Brain microvascular endothelial cell (primary cell): Measurements from ENCODE around the gene PPARA.

ENCODE experiments used
- DNase-seq: peaks from one replicate; pipeline ENCODE4 v3.0.0-alpha.2; 2020
- H3K27ac ChIP-seq: fragments of 250-450 bp; sonication (Bioruptor Pico); 2 replicates; pipeline ENCODE4 v1.5.1; 2020; ENCODE audit warnings: mild to moderate bottlenecking, moderate library complexity
- H3K27me3 ChIP-seq: fragments of 250-450 bp; sonication (Bioruptor Pico); replicated peaks from 2 replicates; pipeline ENCODE4 v1.5.1; 2020; ENCODE audit warnings: mild to moderate bottlenecking
- H3K36me3 ChIP-seq: fragments of 250-450 bp; sonication (Bioruptor Pico); replicated peaks from 2 replicates; pipeline ENCODE4 v1.5.1; 2020; ENCODE audit warnings: mild to moderate bottlenecking
- H3K4me3 ChIP-seq: 2 replicates; pipeline ENCODE4 v1.5.1; 2011; ENCODE audit warnings: low read depth, mild to moderate bottlenecking, control low read depth, low read length, moderate library complexity
- in situ Hi-C: cut with HindIII; loops from 2 replicates; pipeline ENCODE4 v1.10.0; 2017; ENCODE audit warnings: low sequenced_read_pairs, low pct_ligation_motif_present
- TF ChIP-seq, protein P1 (sequence below): IDR thresholded peaks from 2 replicates; pipeline ENCODE4 v1.5.1; 2011; ENCODE audit warnings: low read depth, mild to moderate bottlenecking, moderate library complexity, low read length, control low read depth, inconsistent platforms; ENCODE audit errors: missing control alignments

PPARA gene

DNA sequence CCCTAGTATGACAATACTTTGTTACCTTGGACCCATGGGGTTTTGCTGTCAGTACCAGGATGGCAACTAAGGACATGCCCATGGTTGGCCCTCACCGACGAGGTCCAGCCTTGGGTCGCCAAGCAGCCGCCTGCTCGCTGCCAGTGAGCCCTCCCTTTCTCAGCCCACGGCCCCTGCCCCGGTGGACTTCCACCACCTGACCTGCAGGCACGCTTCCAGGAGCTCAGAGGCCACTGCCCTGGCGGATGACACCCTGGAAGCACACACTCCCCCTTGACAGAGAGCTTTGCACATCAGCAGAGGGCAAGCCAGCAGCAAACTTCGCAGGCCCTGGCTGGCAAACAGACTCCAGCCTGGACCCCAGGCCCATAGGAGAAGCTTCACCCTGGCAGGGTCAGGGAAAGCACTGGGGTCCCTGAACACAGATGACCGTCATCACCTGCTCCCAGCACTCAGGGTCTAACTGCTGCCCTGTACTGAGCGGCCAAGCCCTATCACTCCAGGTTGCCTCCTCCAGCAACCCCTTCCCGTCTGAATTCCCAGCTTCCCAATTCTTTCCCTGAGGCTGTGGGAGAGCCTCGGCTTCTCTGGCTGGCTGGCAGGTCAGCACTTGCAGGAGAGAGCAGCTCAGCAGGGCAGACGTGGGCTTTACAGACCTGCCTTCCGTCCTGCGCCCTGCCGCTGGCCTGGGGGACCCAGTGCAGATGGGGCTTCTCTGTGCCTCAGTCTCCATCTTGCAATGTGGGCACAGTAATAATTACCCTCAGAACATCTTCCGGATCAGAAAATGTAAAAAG lies 2.7 kb upstream of the PPARA start:
- H3K4me3 ChIP-seq = no peak overlapping the region
- TF ChIP-seq, protein P1, sequence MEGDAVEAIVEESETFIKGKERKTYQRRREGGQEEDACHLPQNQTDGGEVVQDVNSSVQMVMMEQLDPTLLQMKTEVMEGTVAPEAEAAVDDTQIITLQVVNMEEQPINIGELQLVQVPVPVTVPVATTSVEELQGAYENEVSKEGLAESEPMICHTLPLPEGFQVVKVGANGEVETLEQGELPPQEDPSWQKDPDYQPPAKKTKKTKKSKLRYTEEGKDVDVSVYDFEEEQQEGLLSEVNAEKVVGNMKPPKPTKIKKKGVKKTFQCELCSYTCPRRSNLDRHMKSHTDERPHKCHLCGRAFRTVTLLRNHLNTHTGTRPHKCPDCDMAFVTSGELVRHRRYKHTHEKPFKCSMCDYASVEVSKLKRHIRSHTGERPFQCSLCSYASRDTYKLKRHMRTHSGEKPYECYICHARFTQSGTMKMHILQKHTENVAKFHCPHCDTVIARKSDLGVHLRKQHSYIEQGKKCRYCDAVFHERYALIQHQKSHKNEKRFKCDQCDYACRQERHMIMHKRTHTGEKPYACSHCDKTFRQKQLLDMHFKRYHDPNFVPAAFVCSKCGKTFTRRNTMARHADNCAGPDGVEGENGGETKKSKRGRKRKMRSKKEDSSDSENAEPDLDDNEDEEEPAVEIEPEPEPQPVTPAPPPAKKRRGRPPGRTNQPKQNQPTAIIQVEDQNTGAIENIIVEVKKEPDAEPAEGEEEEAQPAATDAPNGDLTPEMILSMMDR = no peak
- no peak for DNase-seq
- no peaks in the 10 kb centered on the region for H3K36me3 ChIP-seq
- H3K27ac ChIP-seq = no peak overlapping the region
- peaks cover 15% of the 10 kb centered on the region for H3K27me3 ChIP-seq
- in situ Hi-C loops = loop anchor here (25.0 kb wide), 1 partner anchor 165 kb away; no protein-coding TSS in a partner anchor

DNA sequence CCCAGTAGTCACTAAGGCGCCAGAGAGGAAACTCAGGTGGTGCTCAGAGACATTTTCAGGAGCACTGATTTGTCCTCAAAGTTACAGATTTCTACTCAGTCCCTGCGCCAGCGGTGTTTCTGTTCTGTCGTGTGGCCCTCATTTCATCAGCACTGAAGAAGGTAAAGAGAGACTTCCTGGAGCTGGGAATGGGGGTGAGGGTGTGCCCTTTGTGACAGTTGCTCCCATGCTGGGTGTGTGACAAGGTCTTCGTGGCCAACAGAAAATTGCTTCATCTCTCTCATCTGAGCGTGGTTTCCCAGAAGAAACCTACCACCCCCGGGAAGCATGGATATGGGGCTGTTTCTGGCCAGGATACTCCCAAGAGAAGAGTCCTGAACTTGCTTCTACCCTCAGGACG lies 2.0 kb upstream of the PPARA start:
- no peak for DNase-seq

DNA sequence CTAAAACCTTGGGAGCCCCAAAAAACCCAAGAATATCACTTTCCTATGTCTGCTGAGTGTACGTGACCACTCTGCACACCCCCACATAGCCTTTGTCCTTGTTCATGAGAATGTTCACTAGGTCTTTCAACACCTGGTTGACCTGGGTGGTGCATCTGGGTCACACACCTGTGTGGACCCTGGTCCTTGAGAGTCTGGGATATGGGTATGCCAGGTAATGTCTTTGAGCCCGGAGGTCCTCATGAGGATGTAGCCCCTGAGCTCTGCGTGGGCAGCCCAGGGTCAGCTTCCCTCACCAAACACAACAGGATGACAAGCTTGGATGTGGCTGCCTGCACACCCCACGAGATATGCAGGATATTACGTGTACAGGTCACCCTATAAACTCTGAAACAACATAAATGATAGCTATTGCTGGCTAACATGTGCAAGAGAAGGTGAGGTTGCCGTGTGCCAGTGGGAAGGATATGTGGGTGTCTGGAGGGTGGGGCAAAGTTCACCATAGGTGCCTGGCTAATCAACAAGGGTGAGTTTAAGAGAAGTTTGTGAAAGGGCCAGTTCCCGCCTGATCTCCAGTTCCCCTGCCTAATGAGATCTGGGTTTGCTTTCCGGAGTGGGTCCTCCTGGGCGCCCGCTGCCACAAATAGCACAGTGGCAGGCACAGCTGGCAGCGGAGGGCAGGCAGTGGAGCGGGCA lies 1.4 kb upstream of the PPARA start:
- Histone ChIP-seq H3K4me3 (peak overlapping the region; percentile 59), H3K36me3 (no peaks in the 10 kb centered on the region), H3K27ac (no peak overlapping the region), H3K27me3 (peaks cover 15% of the 10 kb centered on the region)
- no peak for DNase-seq
- TF ChIP-seq, protein P1 = no peak
- in situ Hi-C loops = loop anchor here (25.0 kb wide), 1 partner anchor 163 kb away; no protein-coding TSS in a partner anchor

More for the DNA sequence above, 2.0 kb upstream of the PPARA start:
- Histone ChIP-seq H3K27me3 (peaks cover 15% of the 10 kb centered on the region), H3K36me3 (no peaks in the 10 kb centered on the region), H3K27ac (no peak overlapping the region), H3K4me3 (no peak overlapping the region)
- TF ChIP-seq, protein P1 = no peak
- in situ Hi-C loops = loop anchor here (25.0 kb wide), 1 partner anchor 164 kb away; no protein-coding TSS in a partner anchor

DNA sequence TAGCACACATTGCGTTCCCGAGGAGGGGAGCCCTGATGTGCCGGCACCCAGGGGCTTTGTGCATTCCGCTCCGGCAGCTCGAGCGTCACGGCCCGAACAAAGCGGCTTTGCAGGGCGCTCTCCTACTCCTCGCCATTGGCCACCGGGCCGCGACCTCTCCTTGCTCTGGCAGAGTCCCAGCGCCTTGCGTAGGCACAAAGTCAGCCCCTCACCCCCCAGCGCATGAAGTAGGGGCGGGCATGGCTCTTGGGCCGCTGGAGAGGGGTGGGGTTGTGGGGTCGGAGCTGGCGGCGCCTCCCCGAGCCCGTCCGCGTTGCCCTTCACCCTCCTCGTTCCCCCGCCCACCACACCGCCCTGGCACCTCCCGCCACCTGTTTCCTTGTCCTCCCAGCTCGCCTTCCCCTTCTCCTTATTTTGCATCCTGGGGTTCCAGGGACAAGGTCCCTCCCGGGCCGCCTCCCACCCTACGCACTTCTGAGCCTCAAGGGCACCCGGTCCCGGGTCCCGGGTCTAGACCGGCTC lies 753 bp upstream of the PPARA start:
- no peak for DNase-seq
- in situ Hi-C loops = loop anchor here (25.0 kb wide), 1 partner anchor 163 kb away; no protein-coding TSS in a partner anchor

DNA sequence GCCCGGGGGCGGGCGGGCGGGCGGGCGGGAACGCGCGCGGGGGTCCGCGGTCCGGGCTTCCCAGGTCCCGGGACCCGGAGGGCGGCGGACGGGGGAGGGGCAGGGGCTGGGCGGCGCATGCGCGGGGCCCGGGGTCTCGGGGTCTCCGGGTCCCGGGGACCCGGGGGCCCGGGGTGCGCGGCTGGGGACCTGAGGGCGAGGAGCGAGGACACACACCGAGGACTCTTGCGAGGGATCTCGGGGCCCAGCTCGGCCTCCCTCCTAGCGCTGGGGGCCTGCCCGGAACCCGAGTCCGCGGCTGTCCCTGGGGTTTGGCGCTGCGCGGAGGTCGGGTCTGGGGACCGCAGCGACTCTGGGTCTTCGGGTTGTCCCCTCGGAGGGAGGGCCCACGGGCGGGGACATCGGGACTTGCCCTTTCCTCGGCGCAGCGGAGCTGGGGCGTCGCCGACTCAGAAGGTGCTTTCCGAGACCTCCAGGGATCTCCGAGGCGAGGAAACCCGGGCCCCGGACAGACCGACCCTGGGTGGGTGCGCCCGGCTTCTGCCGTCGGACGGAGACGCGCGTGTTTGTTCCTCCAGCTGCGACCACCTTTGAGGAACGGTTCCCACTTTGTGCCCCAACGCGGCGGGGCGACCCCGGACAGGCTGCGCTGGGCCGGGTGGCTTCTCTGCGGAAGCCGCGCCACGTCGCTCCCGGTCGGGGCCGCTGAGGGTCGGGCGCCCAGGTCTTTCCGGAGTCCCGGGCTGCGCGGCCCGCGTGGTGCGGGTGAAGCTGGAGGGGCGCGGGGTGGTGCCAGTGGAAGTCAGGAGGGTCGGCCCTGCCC lies 540 bp downstream of the PPARA start:
- no peak for DNase-seq
- H3K4me3 ChIP-seq = peak overlapping the region; percentile 71
- TF ChIP-seq, protein P1 = no peak
- no peak overlapping the region for H3K27ac ChIP-seq
- no peaks in the 10 kb centered on the region for H3K36me3 ChIP-seq
- in situ Hi-C loops = no loop called here
- peaks cover 15% of the 10 kb centered on the region for H3K27me3 ChIP-seq

More for the DNA sequence above, 753 bp upstream of the PPARA start:
- Histone ChIP-seq H3K4me3 (peak overlapping the region; percentile 59), H3K36me3 (no peaks in the 10 kb centered on the region), H3K27me3 (peaks cover 15% of the 10 kb centered on the region), H3K27ac (no peak overlapping the region)
- TF ChIP-seq, protein P1 = no peak
